M059J (cell line): ENCODE measurements around the gene CASKIN1. TPM values are rescaled to one million over a fixed set of nuclear protein-coding genes. Genes with fewer than 3 reads are reported as not detected.

ENCODE experiments used
- DNase-seq: peaks from one replicate; pipeline ENCODE4 v3.0.0-alpha.2; 2012; ENCODE audit warnings: low read depth
- total RNA-seq: library from RNA; depleted of rRNA; stranded (reverse); fragments of >200 nt; shearing (Covaris generic); gene quantifications from 2 replicates; pipeline ENCODE4 v1.2.3, GENCODE V29; 2014

The CASKIN1 gene
- total RNA-seq, 1 experiment from 2014 or later, result not detected

GRCh38 chr16:2233872-2234812 lies 37.7 kb upstream of the CASKIN1 start:
- no peak for DNase-seq

- DNase-seq, result no peak
Observed at GRCh38 chr16:2233046-2233775, 36.8 kb upstream of the CASKIN1 start.

GRCh38 chr16:2232094-2232990 lies 35.9 kb upstream of the CASKIN1 start:
- DNase-seq, result no peak

GRCh38 chr16:2231016-2231931 lies 34.9 kb upstream of the CASKIN1 start:
- no peak for DNase-seq

- DNase-seq, result no peak
Observed at GRCh38 chr16:2230376-2230775, 34.0 kb upstream of the CASKIN1 start.

- no peak for DNase-seq
Observed at GRCh38 chr16:2229632-2230250, 33.3 kb upstream of the CASKIN1 start.

GRCh38 chr16:2229091-2229490 lies 32.7 kb upstream of the CASKIN1 start:
- no peak for DNase-seq

GRCh38 chr16:2228161-2228824 lies 31.9 kb upstream of the CASKIN1 start:
- DNase-seq, result no peak

- no peak for DNase-seq
Observed at GRCh38 chr16:2226918-2227317, 30.5 kb upstream of the CASKIN1 start.

GRCh38 chr16:2226245-2226793 lies 29.9 kb upstream of the CASKIN1 start:
- DNase-seq, result peak; percentile 73

- peak; percentile 59 for DNase-seq
Observed at GRCh38 chr16:2223942-2224486, 27.6 kb upstream of the CASKIN1 start.

- peak; percentile 99 for DNase-seq
Observed at GRCh38 chr16:2223221-2223941, 27.0 kb upstream of the CASKIN1 start, which contains the start of gene E4F1. E4F1 (plus strand) TSS chr16:2223591; CDS start chr16:2223614, 23 bp downstream.

GRCh38 chr16:2216330-2216729 lies 19.9 kb upstream of the CASKIN1 start:
- no peak for DNase-seq

GRCh38 chr16:2214719-2214968 lies 18.2 kb upstream of the CASKIN1 start, which contains the start of gene PGP:
PGP (minus strand) TSS chr16:2214840; CDS start chr16:2214777, 63 bp downstream.
- no peak for DNase-seq

- DNase-seq, result no peak
Observed at GRCh38 chr16:2213817-2214718, 17.7 kb upstream of the CASKIN1 start.

- DNase-seq, result peak; percentile 43
Observed at GRCh38 chr16:2212362-2213324, 16.2 kb upstream of the CASKIN1 start.
